Measurements from ENCODE around the gene PRADC1. TPM values are rescaled to one million over a fixed set of nuclear protein-coding genes. Genes with fewer than 3 reads are reported as not detected.

Gene PRADC1
- total and polyA plus RNA-seq, 9 of the 15 experiments (the other 6 are each of a cell fraction or from before 2014, with no cell fraction given): 7.3 to 47.4 (median 34.2) TPM

GRCh38 chr2:73233932-73234832 is 1.1 kb upstream of the PRADC1 start, which contains the start of gene CCT7 (continued):
- TF ChIP-seq E2F8 (IDR thresholded peaks at IDR 0.05; ENCODE audit: low read depth, partially characterized antibody) (peak; percentile 28), POLR3G (IDR thresholded peaks at IDR 0.05; ENCODE audit: extremely low read depth, insufficient read length, insufficient replicate concordance) (no peak), NR2C1 (IDR thresholded peaks at IDR 0.05) (peak; percentile 64; the same call in 1 of the 2 replicates), NR2C1 (tag; IDR thresholded peaks at IDR 0.05) (peak; percentile 58), PTTG1 (tag; IDR thresholded peaks at IDR 0.05; ENCODE audit: low read depth) (no peak), JUNB (CRISPR knock-in tag; conservative IDR thresholded peaks at IDR 0.05) (no peak), SUPT5H (IDR thresholded peaks at IDR 0.05) (peak; percentile 97), HMBOX1 (IDR thresholded peaks at IDR 0.05) (no peak), NCOA2 (IDR thresholded peaks at IDR 0.05; ENCODE audit: partially characterized antibody in 2 of 2) (no peak), ELF4 (CRISPR knock-in tag; IDR thresholded peaks at IDR 0.05) (no peak), SETDB1 (IDR thresholded peaks at IDR 0.05; ENCODE audit: low read length) (no peak), PPARD (CRISPR knock-in tag; IDR thresholded peaks at IDR 0.05) (no peak), TRIM25 (IDR thresholded peaks at IDR 0.05; ENCODE audit: borderline replicate concordance) (no peak), NRF1 (conservative IDR thresholded peaks at IDR 0.05 in 1 of 2, IDR thresholded peaks at IDR 0.05 in 1 of 2) (peak; percentile 23 to 24; a peak in 1 of 4 replicates)
- TF ChIP-seq, protein P1, sequence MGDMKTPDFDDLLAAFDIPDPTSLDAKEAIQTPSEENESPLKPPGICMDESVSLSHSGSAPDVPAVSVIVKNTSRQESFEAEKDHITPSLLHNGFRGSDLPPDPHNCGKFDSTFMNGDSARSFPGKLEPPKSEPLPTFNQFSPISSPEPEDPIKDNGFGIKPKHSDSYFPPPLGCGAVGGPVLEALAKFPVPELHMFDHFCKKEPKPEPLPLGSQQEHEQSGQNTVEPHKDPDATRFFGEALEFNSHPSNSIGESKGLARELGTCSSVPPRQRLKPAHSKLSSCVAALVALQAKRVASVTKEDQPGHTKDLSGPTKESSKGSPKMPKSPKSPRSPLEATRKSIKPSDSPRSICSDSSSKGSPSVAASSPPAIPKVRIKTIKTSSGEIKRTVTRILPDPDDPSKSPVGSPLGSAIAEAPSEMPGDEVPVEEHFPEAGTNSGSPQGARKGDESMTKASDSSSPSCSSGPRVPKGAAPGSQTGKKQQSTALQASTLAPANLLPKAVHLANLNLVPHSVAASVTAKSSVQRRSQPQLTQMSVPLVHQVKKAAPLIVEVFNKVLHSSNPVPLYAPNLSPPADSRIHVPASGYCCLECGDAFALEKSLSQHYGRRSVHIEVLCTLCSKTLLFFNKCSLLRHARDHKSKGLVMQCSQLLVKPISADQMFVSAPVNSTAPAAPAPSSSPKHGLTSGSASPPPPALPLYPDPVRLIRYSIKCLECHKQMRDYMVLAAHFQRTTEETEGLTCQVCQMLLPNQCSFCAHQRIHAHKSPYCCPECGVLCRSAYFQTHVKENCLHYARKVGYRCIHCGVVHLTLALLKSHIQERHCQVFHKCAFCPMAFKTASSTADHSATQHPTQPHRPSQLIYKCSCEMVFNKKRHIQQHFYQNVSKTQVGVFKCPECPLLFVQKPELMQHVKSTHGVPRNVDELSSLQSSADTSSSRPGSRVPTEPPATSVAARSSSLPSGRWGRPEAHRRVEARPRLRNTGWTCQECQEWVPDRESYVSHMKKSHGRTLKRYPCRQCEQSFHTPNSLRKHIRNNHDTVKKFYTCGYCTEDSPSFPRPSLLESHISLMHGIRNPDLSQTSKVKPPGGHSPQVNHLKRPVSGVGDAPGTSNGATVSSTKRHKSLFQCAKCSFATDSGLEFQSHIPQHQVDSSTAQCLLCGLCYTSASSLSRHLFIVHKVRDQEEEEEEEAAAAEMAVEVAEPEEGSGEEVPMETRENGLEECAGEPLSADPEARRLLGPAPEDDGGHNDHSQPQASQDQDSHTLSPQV (IDR thresholded peaks at IDR 0.05): no peak
- TF ChIP-seq, protein P2, sequence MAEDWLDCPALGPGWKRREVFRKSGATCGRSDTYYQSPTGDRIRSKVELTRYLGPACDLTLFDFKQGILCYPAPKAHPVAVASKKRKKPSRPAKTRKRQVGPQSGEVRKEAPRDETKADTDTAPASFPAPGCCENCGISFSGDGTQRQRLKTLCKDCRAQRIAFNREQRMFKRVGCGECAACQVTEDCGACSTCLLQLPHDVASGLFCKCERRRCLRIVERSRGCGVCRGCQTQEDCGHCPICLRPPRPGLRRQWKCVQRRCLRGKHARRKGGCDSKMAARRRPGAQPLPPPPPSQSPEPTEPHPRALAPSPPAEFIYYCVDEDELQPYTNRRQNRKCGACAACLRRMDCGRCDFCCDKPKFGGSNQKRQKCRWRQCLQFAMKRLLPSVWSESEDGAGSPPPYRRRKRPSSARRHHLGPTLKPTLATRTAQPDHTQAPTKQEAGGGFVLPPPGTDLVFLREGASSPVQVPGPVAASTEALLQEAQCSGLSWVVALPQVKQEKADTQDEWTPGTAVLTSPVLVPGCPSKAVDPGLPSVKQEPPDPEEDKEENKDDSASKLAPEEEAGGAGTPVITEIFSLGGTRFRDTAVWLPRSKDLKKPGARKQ (CRISPR knock-in tag; IDR thresholded peaks at IDR 0.05): no peak

All from K562 (cell line).